Erythroblast (primary cell): Measurements from ENCODE around the gene LDLRAP1.

Source experiments
- DNase-seq, 2 experiments: peaks; one replicate each; lab custom pipeline; 2025; lab: John Stamatoyannopoulos, UW
- GATA1 ChIP-seq: IDR thresholded peaks from 2 replicates; pipeline ENCODE4 v1.6.1; 2011; ENCODE audit warnings: low read depth, mild to moderate bottlenecking, control low read depth, low read length, moderate library complexity
- POLR2A ChIP-seq: IDR thresholded peaks from 2 replicates; pipeline ENCODE4 v1.6.1; 2011; ENCODE audit warnings: mild to moderate bottlenecking, low read length

Gene LDLRAP1

DNA sequence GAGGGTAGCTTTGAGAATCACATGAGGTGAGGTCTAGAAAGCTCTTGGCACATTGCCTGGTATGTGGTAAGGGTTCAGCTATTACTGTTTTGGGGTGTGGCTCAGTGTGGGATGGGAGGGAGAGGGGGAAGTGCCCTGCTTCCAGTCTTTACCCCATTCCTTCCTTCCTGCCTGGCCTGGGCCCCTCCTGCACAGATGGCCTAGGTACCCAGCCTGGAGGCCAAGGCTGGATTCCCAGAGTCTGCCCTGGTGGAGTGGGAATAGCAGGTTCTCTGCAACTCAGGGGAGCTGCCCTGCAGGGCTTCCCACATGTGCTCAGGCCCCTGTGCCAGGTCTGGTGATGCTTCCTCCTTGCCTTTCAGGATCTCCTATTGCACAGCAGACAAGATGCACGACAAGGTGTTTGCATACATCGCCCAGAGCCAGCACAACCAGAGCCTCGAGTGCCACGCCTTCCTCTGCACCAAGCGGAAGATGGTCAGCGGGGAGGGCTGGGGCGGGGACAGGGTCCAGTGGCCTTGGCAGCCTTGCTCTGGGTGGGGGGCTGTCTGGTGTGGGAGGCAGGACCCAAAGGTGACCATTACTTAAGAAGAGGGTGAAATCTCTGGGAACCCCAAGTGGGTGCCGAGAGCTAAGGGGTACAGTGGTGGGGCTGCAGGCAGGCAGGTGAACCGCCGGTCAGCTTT lies 13.5 kb downstream of the LDLRAP1 start:
- peak in 1 of 2 experiments; percentile 58 for DNase-seq

DNA sequence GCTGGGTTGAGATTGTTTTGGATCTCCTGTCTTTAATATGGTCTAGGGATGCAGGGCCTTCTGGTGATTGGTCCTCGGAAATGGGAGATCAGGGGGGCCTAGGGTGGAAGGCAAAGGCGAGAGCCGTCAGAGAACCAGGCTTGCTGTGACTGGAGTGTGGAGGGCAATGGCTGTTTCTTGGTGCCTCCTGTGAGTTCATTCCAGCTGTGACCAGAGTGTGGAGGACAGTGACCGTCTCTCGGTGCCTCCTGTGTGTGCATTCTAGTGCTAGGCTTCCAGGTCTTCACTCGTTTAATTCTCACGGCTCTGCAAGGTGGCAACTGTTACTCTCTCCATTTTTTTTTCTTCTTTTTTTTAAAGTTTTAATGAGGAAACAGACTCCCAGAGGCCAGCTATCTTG lies 14.1 kb downstream of the LDLRAP1 start:
- TF ChIP-seq POLR2A, result no peak
- TF ChIP-seq GATA1, result no peak
- DNase-seq, result no peak

More for the DNA sequence above, 13.5 kb downstream of the LDLRAP1 start:
- TF ChIP-seq POLR2A (no peak), GATA1 (no peak)

DNA sequence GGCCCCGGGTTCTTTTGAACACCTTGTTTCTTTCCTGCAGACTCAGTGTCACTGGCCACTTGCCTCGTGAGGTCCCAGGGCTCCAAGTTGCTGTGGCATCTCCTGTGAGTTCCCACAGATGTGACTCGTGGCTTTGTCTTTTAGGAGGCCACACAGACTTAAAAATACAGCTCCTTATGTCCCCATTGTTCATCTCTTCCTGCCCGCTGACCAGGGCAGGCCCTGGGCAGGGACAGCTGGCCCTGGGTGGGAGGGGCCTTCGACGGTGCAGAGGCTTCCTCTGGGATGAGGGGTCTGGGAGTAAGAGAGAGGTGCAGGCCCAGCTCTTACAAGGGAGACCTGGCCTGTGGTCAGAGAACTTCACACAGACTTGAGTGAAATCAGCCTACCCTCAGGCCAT lies 15.6 kb downstream of the LDLRAP1 start:
- no peak for DNase-seq

DNA sequence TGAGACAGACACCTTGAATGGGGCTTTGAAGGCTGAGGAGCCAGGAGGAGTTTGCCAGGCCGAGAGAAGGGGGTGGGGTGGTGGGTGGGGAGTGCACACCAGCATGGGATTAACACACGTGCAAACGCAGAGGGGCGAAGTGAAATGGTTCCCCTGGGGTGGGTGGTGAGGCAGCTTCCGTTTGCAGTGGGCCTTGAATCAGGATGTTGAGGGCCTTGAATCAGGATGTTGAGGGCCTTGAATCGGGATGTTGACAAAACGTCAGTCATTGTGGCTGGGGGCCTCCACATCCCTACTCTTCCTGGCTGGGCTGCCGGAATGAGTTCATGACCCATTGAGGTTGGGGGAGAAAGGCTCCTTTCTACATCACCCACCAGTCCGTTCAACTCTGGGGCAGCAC lies 16.6 kb downstream of the LDLRAP1 start:
- no peak for DNase-seq
- TF ChIP-seq POLR2A, result no peak

More for the DNA sequence above, 15.6 kb downstream of the LDLRAP1 start:
- no peak for TF ChIP-seq POLR2A
- no peak for TF ChIP-seq GATA1

DNA sequence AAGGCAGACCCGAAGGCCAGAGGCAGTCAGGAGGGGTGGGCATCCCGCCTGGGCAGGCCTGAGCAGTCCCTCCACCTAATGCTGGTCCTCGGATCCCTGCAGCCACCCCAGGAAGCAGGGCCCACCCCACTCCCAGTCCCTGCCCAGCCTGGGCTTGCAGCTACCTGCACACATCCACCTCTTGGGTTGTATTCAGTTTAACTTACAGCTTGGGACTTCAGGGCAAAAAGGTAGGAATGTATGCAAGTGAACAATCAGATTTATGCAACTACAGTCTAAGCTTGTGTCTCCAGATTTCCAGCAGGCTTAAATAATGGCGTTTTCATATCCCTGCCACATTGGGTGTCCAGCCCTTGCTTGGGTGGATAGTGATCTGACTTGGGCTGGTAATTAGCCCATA lies 17.4 kb downstream of the LDLRAP1 start:
- TF ChIP-seq GATA1 (no peak), POLR2A (no peak)
- DNase-seq, result no peak

DNA sequence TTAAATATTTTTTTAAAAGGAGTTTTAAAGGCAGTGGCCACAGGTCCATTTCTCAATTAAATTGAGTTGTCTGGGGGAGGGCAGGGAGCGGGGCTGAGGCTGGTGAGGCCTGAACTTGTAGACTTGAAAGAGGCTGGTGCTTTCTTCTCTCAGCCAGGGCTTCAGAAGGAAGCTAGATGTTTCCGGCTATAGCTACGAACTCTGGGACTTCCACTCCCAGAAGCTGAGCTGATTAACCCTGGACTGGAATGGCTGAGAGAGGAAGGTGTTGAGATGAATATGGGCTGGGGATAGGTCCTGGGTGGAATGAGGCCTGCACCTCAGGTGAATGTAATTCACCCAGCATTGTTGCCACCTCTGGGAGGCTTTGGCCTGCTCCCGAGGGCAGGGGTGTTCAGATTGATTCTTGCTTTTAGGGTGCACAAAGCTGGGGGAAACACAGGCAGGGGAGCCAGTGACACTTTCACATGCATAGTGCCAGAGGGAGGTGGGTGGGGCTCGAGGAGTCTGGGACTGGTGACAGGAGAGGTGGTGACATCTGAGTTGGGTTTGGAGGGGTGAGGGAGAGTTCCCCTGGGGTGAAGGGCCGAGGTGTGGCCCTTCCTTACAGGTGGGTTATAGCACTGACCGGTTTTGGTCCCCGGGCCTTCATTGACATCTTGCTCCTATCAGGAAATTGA lies 18.2 kb downstream of the LDLRAP1 start:
- no peak for TF ChIP-seq GATA1
- TF ChIP-seq POLR2A, result no peak
- no peak for DNase-seq

DNA sequence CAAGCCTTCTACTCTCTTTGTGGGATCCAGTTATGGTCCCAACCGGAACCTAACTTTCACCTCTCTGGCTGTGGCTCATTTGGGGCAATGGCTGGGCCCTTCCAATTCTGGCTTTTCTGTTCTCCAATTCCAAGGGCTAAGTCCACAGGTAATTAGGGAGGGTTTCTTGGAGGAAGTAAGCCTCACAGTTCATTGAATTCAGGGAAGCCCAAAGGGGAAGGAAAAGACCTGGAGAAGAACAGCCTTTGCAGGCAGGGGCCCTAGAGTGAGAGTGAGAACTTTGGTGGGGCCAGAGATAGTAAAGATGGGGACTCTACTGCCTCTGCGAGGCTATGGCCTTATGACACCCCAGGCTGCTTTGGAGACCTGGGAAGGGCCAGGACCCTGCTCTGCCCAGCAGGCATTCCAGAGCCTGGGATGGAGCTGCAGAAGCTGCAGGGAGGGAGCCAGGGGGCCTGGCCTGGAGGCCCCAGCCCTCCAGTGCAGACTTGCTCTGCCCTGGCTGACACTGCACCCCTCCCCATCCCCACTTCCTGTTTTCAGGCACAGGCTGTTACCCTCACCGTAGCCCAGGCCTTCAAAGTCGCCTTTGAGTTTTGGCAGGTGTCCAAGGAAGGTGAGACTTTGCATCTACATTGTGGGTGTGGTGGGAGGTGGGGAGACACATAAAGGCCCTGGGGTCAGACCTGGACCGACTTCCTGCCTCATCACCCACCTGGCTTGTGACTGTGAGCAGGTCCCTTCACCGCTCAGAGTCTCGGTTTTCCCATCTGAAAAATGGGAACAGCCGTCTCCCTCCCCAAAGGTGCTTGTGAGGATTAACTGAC lies 18.9 kb downstream of the LDLRAP1 start:
- no peak for DNase-seq
- no peak for TF ChIP-seq POLR2A
- no peak for TF ChIP-seq GATA1

DNA sequence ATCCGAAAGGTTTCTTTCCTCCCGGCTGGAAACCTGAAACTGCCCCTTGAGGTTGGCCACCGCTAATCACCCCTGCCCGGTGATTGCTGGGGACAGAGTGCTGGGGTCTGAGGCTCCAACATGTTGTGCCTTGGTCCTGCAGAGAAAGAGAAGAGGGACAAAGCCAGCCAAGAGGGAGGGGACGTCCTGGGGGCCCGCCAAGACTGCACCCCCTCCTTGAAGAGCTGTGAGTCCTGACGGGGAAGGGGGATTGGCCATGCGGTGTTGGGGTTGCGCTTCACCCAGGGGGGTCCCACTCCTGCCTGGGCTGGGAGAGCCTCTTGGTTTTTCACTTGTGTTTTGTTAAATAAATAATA lies 19.5 kb downstream of the LDLRAP1 start:
- TF ChIP-seq POLR2A, result no peak
- TF ChIP-seq GATA1, result no peak
- DNase-seq, result no peak

DNA sequence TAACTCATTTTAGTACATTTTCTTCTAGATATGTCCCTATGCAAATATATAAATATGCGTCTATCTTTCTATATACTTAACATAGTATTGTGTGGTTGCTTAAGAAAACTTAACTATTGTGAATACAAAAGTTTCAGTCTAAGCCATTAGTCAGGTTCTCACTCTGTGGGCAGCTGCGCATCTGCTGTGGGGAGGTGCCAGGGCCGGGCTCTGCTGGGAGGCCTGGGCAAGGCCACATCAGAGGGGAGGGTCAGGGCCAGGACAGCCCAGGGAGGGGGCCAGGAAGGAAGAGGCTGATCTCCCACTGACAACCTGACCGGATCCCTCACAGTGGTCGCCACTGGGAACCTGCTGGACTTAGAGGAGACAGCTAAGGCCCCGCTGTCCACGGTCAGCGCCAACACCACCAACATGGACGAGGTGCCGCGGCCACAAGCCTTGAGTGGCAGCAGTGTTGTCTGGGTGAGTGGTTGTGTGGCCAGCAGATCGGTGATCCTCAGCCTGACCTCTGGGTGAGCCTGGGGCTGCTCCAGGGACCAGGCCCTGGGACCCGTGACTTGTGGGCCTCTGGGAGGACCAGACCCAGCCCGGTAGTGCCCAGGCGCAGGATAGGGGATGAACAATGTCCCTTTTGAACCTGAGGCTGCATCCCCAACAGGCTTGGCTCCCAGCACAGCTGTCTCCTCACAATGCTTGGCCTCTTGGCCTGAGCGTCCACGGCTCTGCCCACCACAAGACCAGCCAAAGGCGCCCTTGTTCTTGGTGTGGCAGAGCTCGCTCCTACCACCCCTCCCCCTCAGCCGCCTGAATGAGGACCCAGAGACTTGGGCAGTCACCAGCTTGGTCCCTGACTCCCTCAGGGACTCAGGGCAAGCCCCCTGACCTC lies 20.2 kb downstream of the LDLRAP1 start:
- DNase-seq, result no peak
- TF ChIP-seq POLR2A (no peak), GATA1 (no peak)

DNA sequence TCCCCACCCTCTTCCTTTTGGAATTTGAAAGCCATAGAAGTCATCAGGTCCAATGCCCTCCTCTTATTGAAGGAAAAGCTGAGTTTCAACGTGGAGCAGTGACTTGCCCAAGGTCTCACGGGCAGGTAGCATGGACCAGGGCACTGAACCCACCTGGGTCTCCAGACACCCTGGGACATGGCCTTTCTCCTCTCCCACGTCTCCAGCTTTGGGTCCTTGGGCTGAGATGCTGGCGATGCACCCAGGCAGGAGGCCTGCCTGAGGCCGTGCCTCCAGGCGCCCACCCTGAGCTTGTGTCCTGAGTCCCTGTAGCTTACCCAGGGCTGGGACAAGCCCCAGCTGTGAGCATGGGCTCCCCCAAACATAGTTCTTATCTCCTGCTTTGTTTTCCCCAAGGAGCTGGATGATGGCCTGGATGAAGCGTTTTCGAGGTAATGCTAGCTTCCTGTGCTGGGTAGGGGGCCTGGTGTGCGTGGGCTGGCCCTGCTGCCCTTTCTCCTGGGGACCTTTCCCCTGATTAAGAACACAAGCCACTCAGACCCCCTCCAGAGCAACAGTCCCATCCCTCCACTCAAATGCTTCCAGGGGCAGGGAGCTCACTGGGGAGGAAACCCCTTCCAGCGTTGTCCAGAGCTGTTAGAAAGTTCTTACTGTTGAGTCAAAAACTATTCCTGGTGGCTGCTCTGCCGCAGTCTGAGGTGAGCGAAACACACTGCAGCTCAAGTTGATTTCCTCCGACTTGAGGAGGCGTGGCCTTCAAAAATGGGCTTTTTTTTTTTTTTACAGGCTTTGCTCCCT lies 21.6 kb downstream of the LDLRAP1 start:
- DNase-seq, result no peak
- TF ChIP-seq GATA1 (no peak), POLR2A (no peak)

DNA sequence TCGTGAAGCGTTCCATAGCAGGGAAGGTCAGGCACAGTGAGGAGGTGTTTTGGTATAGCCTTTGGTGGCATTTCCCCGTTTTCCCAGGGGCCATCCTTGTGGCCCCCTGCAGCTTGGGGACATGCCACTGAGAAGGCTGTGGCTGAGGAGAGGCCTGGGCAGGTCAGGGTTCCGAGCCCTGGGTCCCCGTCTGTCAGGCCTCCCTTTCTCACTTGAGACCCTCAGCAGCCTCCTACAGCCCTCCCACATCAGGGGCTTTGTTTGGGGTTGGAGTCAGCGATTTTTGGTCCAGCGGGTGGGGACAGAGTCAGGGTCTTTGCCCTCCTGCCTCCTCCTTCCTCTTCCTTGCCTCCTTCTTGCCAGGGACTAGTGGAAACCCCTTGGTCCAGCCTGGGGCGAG lies 22.2 kb downstream of the LDLRAP1 start:
- no peak for TF ChIP-seq POLR2A
- TF ChIP-seq GATA1, result no peak
- no peak for DNase-seq

DNA sequence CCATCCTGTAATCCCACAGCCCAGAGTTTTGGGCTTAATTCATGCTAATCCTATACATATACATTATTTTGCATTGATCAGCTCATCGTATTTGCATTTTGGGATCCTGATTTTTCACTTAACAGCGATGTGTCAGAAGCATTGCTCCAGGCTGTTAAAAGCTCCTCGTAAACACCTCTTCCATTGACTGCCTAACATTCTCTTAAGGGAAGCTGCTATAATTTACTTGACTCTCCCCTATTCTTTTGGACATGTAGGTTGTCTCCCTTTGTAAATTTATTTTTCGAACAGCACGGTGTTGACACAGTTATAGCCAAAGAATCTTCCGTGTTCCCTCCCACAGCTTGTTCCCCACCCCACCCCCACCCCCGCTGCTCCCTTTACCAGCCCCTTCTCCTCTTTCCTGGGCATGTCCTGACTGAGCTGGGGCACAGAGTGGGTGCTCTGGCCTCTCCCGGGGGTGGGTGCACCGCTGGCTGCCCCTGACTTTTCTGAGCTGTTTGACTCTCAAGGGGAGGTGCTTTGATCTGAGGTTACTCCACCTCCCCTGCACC lies 22.8 kb downstream of the LDLRAP1 start:
- no peak for DNase-seq
- TF ChIP-seq GATA1 (no peak), POLR2A (no peak)

DNA sequence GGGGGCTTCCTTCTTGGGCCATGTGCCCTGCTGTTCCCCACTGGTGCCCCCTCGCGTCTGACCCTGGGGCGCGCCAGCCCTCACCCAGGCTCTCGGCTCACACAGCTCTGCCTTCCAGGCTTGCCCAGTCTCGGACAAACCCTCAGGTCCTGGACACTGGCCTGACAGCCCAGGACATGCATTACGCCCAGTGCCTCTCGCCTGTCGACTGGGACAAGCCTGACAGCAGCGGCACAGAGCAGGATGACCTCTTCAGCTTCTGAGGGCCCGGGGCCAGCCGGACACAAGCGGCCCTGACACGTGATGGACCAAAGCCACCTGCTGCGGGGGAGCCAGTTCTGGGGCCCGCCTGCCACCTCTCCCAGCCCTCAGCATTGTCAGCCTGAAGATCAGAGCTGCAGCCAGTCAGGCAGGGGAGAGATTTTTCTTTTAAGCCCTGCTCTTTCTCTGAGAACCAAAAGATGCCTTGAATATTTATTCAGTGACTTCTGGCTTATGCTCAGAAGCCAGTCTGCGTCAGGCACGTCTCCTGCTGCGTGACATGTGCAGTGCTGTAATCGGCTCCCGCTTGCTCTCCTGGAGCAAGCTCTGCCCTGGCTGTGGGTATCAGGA lies 23.4 kb downstream of the LDLRAP1 start:
- TF ChIP-seq GATA1, result no peak
- no peak for TF ChIP-seq POLR2A
- no peak for DNase-seq
